SK-N-SH treated with all-trans-retinoic acid at 6 μM for 48 hours (cell line): ENCODE measurements around the gene CYP1A2.

Experiments
- ISL1 ChIP-seq: fragments of 250-450 bp; sonication (Bioruptor Pico); IDR thresholded peaks from 2 replicates; pipeline ENCODE4 v2.1.2; 2022; ENCODE audit warnings: mild to moderate bottlenecking, moderate library complexity
- ZFP3 ChIP-seq: fragments of 250-450 bp; sonication (Bioruptor Pico); IDR thresholded peaks from 2 replicates; pipeline ENCODE4 v1.5.0; 2020; ENCODE audit warnings: mild to moderate bottlenecking, moderate library complexity
- TF ChIP-seq, protein P1 (sequence below): fragments of 250-450 bp; sonication (Bioruptor Pico); IDR thresholded peaks from 2 replicates; pipeline ENCODE4 v1.5.1; 2020; ENCODE audit warnings: low read depth, mild to moderate bottlenecking, moderate library complexity

DNA sequence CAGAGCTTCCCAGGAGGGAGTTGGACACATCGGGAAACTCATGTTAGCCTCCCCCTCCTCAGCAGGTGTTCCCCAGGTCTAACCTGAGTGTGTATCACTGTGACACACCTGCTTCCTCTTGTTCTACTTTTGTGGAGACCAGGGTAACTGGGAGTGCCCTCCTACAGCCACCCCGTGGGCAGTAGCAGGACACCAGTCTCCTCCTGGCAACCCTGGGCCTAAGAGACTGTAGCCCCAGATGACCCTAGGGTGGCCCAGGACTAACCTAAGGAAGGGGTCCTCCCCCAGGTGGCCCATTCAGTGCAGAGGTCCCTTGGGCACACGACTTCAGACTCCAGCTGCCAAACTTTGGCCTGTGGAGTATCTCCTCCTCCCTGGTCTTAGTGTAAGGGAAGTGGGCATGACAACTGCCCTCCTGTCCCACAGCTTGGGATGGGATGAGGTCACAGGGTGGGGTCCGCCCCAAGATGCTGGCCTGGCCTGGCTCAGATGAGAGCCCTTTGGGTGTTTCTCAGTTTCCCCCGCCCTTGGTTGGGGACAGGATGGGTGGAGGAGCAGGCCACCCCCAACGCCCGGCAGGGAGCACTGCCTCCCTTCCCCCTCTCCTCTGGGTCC is 38.0 kb downstream of the CYP1A2 start:
- TF ChIP-seq ISL1 (CRISPR knock-in tag) = no peak
- TF ChIP-seq, protein P1, sequence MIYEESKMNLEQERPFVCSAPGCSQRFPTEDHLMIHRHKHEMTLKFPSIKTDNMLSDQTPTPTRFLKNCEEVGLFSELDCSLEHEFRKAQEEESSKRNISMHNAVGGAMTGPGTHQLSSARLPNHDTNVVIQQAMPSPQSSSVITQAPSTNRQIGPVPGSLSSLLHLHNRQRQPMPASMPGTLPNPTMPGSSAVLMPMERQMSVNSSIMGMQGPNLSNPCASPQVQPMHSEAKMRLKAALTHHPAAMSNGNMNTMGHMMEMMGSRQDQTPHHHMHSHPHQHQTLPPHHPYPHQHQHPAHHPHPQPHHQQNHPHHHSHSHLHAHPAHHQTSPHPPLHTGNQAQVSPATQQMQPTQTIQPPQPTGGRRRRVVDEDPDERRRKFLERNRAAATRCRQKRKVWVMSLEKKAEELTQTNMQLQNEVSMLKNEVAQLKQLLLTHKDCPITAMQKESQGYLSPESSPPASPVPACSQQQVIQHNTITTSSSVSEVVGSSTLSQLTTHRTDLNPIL = no peak
- no peak for TF ChIP-seq ZFP3
